Left renal pelvis (tissue), 4 donors: Measurements from ENCODE around the gene IL11RA. TPM values are rescaled to one million over a fixed set of nuclear protein-coding genes. Genes with fewer than 3 reads are reported as not detected.
A peak's percentile ranks its signal among the peaks of the same experiment; 100 is the strongest.

Experiments
- DNase-seq, 4 donors: peaks; one replicate each; pipeline ENCODE4 v3.0.0-alpha.2; 2013; ENCODE audit warnings: low read depth in 4 of 4, low spot score in 3 of 4
- polyA plus RNA-seq, 4 donors: library from polyadenylated mRNA; unstranded; fragments of 120-200 nt; gene quantifications; one replicate each; pipeline ENCODE4 v1.2.1, GENCODE V29; 2013; ENCODE audit not compliant: insufficient read length in 4 of 4

The IL11RA gene
- 100 to 1,000 TPM in 1 of 4 donors, 10 to 100 TPM in 3; 50.0 to 138 (median 66.6) TPM for polyA plus RNA-seq

DNA sequence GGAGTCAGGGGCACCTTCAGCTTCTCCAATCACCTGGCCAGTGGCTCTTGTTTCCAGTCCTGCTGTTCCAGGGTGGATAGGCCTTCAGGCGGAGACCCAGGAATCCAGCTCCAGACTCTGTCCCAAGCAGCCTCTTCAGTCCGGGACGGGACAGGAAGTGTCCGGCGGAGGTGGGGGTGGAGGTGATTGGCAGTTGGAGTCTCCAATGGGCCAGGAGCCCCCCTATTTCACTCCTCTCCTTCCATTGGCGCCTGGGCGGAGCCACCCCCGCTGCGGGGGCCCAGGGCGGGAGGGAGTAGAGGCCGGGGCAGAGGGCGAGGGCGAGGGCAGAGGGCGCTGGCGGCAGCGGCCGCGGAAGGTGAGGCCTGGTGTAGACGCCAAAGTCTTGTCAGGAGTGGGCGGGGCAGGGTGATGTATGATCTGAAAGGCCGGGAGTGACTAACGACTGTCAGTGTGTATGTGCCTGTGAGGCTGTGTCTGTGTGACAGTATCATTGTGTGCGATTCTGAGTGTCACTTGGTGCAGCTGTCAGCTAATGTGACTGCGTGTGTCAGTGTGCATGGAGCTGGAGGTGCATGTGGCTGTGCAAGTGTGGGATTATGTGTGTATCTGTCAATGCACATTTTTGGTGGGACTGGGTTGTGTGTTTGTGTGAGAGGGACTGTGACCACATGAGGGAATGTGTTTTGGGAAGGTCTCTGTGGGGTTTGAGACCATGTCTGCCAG, at the start of gene IL11RA:
Gene IL11RA (plus strand): TSS at position 310 of the 726 bp plus-strand sequence. CDS start 3,033 bp downstream, outside the sequence.
- peak in 1 of 4 donors; percentile 68 for DNase-seq

DNA sequence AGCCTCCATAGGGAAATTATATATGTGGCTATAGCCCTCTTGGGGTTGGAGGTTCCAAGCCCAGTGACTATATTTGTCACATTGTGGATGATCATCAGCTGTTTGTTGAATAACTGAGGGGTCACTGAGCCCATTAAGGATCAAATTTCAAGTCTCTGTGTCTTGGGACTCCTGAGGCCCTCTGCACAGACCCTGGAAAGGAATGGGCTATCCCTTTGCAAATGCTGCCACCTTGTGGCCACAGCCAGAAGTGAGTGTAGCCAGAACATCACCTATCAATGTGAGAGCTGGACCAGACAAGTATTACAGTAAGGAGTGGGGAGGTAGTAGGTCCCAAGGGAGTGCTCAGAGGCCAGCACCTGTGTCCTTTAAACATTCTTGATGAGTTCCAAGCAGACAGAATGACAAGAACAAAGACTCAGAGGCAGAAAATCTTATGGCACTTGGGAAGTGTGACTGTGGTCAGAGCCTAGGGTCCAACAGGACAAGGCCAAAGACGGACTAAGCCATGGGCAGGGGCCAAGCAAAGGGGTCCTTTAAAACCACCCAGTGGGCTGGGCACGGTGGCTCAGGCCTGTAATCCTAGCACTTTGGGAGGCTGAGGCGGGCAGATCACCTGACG, 48.3 kb upstream of the IL11RA start:
- DNase-seq, result peak in 2 of 4 donors; percentile 74 to 77

DNA sequence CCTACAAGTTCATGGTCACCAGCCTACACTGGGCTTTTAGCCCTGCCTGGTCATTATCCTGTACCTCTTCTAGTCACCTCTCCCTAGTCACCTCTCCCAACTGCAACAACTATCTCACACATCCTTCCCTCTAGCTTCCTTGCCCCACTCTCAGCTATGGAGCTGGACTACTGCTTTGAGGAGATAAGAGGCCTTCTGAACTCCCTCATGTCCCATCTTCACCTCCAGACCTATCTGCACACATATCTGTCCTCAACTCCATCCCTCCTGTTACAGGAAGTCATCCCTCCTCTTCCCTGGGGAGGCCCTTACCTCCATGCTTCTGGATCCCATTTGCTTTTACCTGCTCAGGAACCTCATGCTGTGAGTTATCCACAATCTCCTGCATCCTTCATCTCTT, 45.8 kb upstream of the IL11RA start:
- no peak for DNase-seq

DNA sequence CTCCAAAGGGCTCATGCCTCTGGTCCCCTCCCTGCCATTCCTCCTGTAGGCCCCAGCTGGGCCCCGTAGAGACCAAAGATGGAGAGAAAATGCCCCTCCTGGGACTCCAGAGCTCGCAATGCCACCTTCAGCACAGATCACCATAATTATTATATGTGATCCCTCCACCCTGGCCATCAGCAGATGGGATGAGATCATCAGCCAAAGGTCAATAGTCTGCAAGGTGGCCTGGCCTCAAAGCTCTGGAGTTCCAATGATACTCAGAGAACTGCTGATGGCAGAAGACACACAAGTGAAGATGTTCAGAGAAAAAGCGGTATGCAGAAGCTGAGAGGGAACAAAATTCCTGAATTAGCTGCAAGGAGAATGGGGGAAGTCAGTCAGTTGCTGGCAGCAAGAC, 45.1 kb upstream of the IL11RA start:
- DNase-seq, result no peak

DNA sequence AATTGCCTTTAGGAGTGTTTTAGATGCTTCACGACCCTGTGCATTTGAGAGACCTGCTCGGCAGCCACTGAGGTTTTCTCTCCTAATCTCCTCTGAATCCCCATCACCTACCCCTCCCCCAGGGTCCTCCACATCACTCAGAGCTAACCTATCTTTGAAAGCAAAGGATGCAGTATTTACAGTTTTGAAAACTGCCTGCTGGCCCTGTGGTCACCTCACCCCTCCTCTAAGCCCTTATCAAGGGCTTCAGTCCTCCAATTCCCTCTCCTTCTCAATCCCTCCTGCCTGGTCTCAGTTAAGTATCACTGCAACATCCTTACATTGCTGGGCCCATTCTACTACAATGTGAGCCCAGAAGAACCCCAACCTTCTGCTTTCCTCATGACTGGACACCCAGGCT, 44.7 kb upstream of the IL11RA start:
- no peak for DNase-seq

DNA sequence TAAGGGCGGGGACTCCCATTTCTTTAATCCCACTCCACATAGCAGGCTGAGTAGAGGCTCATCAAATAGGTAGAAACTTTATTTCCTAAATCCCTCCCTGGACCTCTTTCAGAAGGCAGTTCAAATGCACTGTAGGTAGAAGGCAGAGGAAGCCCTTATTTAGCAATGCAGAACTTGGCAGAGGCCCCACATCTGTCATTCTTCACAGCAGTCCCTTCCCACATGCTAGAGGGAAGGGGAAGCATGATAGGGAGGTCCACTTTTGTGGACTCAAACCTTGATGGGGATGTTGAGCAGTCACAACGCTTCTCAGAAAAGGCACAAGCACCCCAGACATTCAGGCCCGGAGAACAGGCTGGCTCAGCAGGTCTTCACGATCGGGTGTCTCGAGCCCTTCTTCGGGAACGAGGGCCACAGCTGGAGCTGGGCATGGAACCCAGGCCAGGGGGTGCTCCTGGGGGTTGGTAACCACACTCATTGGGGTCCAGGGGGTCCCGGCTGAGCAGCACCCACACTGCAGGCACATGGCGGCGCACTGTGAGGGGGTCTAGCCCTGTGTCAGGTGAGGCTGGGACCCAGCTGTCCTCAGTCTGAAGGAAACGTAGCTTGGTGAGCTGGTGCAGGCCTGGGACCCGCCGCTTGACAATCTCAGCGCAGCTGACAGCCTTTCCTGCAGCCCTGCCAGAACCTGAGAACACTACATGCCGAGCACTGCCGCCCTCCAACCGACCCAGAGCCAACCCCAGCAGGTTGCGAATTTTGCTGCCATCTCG, 41.4 kb upstream of the IL11RA start:
- no peak for DNase-seq

DNA sequence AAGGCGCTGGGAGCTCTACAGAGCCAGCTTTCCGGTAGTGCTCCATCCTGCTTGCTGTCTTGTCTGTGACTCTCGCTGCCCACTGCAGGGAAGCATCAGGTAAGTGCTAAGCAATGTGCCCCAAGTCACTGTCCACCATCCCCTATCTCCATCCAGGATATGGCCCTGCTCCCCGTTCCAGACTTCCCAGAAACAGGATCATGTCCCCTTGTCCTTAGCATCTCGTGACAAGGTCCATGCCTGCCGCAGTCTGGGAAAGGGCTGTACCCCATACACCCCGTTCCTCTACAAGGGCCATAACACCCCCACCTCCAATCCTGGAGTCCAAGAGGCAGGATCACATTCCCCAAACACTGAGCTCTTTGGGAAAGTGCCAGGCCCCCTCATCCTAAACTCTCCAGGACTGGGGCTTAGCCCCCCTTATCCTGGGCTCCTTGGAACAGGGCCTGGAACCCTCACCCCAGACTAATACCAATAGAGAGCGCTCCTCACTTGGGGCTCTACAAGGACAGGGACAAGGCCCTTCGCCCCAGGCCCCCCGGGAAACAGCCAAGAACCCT, 40.7 kb upstream of the IL11RA start:
- DNase-seq, result no peak

DNA sequence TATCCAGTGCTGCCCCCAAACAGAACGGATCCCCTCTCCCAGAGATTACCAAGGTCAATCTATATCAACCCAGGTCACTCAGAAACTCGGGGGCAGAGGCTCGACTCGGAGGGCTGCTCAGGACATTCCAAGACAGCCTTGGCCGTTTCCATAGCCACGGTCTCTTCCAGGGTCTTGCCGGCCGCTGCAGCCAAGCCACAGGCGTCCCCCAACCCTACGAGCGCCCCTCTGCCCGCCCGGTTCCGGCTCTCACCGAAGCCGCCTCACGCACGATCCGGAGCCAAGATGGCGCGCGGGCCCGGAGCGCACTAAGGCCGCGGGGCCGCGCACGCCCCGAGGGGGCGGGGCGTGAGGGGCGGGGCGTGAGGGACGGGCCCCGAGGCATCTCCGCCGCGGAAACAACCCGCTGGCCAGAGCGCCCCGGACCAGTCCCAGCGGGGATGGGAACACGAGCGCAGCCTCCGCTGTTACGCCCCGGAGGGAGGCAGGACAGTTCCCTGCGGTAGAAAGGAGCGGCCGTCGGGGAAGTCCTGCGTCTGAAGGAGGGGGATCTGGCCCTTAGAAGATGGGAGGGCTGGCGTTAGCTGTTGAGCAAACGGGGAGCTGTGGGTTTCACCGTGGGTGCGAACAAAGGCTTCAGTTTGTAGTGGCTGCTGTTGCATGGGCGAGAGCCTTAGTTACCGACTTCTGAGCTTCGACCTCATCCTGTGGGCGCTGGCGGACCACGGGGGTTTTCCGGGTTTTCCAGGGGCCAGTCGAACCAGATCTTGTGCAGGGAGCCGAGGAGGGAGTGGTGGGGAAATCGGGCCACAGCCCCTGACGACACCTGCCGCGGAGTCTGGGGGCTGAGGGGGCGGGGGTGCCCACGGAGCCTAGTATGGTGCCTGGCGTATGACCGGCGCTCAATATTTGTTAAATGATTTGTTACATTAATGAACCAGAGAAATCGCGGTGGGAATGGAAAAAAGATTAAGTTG, 39.9 kb upstream of the IL11RA start, which contains the start of gene RPP25L:
Gene RPP25L (minus strand): TSS at position 287 of the 977 bp plus-strand sequence. CDS start 801 bp downstream, outside the sequence.
- DNase-seq, result peak in 3 of 4 donors; percentile 69 to 81 (median 78)

DNA sequence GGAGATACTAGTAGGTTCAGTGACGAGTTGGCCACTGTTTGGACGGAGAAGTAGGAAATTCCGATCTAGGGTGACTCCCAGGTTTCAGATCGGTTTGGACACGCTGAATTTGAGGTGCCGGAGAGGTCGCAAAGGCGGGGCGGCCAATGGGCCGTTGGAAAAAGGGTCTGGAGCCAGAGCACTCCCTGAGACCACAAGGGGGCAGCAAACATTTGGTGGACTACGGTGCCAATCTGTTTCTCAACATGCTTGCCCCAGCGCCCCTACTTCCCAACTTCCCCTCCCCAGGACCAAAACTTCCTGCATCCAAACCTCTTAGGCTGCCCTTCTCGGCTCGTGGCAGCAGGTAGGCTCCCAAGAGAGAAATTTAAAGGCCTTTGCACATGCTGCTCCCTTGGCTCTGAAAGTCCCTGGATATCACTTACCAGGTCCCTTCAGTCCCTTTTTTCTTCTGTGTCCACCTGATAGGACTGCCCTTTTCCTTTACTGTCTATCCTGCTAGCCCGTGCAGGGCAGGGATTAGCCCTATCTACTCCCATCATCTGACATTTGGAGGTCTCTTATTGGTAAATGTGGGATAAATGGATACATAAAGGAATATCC, 39.1 kb upstream of the IL11RA start:
- peak in 2 of 4 donors; percentile 70 to 71 for DNase-seq

DNA sequence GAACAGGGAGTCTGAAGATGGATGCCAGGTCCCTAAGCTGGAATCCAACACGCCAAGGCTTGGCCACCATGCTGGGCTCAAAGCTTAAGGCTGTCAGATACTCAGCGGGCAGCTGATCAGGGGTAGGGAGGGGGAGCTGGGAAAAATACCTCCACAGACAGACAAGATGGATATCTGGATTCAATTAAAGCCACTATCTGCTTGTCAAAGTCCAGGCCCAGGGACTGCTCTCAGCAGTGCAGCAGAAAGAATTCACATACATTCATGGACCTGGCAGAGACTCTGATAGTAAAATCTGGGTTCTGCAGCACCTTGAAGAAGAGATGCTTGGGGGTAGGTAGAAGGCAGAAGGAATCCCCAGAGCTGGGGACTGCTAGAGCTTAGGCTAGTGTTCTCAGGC, 36.9 kb upstream of the IL11RA start:
- DNase-seq, result no peak

DNA sequence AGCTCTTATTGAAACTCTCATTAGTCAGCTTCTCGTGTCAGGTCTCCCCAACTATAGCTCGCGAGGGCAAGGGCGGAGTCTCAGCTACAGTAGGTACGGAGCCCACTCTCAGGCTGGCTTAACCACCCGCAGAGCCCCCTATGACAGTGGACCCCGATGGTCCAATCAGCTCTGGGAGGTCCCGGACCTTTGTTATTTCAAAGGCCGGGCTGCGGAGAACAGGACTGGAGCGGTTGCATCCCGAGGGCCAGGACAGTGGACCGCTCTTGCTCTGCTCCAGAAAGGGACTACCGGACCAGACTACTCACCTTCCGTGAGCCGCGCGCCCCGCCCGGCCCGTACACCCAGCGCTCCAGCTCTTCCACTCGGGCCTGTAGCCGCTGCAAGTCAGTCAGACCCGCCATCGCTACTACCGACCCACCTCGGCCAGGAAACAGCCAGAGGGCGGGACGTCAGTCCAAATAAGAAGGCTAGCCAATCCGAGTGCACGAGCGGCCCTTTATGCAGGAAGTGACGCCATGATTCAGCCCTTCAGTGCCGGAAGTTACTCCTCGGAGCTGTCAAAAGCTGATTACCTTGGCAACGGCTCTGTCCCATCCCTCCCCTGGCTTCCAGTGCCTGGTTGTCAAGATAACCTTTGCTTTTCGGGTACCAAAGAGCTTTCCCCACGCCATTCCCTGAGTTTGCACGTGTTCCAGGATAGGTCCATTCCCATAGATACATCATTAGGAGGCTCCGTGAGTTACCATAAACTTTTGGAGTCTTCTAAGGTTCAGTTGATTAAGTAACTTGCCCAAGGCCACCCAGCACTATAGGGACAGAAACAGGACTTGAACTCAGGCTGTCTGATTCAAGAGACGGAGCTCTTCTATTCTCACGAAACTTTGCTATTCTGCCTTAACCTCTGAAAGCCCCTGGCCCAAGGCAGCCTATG, 31.7 kb upstream of the IL11RA start, which contains the start of gene DCTN3:
Gene DCTN3 (minus strand): TSS at position 435 of the 934 bp plus-strand sequence. CDS start 31 bp downstream, at position 404.
- peak; percentile 81 to 91 (median 86) for DNase-seq

DNA sequence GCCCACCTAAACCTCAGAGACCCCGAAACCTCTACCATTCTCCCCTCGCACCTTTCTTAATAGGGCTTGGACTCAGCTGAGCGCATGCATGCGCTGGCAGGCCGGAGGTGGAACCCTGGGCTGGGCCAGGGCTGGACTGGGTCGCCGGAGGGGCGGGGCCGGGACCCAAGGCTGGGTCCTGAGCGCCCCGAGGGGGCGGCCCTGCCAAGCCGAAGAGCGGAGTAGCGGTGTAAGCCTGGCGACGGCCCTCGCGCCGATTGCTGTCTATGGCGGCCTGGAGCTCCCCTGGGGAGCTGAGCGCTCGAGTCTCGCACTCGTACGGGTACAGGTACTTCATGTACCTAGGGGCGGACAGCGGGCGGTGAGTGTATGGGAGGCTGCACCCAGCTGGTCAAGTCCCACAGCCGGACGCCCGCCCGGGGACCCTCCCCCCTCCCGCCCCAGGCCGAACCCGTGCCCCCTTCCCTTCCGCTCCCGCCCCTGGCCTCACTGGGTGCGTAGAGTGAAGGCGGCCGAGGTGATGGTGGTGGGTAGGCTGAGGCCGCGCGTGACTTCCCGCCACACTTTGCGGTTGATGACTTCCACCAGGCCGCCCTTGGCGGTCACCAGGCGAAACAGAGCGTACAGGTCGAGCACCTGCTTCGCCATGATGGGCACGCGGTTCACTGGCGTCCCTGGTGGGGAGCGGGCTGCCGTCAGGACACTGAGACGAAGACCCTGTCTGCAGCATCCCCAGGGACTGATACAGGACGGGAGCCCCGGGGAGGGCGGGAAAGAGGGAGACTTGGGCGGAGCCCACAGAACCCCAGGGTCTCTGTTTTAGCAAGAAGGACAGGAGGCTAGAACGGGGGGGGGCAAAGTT, 28.4 kb upstream of the IL11RA start:
- no peak for DNase-seq

DNA sequence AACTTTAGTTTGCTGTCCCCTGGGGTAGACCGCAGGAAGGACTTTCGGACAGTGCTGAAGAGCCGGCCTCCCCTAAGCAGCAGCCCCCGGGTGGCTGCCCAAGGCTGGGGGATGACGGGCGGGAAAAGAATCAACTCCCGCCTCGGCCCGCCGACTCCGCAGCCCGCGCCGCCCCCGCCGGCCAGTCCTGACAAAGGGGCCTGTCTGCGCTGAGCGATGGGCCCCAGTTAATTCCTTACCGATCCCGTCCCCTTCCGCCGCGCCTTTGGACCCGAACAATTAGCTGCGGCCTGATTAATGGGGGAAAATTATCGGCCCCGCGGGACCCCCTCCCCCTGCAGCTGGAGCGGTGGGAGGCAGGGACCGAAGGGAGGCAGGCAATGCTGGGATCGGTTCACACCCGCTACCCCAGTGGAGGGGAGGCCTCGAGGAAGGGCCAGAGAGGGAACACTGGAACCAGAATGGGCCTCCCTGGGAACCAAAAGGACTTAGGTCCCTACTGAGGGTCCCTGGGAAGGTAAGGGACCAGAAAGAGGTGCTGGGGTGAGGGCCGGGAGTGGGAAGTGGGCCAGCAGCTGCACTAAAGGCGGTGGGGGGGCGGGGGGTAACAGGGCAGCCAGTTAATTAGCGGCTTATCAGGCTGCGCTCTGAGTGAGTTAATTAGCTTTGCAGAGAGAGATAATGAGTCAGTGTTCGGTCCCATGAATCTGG, 27.4 kb upstream of the IL11RA start:
- DNase-seq, result no peak

DNA sequence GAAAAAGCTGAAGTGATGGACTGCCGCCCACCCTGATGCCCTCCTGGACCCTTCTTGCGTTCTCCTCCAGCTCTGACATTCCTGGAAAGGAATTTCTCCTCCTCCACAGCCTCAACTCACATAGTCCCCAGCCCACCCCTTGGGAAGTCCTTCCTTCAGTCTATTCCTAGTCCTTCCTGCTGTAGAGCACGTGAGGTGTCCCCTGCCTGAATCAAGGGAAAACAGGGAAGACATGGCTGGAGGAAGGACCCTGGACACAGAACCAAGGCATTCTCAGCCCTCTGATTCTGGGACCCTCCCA, 26.8 kb upstream of the IL11RA start:
- DNase-seq, result no peak

DNA sequence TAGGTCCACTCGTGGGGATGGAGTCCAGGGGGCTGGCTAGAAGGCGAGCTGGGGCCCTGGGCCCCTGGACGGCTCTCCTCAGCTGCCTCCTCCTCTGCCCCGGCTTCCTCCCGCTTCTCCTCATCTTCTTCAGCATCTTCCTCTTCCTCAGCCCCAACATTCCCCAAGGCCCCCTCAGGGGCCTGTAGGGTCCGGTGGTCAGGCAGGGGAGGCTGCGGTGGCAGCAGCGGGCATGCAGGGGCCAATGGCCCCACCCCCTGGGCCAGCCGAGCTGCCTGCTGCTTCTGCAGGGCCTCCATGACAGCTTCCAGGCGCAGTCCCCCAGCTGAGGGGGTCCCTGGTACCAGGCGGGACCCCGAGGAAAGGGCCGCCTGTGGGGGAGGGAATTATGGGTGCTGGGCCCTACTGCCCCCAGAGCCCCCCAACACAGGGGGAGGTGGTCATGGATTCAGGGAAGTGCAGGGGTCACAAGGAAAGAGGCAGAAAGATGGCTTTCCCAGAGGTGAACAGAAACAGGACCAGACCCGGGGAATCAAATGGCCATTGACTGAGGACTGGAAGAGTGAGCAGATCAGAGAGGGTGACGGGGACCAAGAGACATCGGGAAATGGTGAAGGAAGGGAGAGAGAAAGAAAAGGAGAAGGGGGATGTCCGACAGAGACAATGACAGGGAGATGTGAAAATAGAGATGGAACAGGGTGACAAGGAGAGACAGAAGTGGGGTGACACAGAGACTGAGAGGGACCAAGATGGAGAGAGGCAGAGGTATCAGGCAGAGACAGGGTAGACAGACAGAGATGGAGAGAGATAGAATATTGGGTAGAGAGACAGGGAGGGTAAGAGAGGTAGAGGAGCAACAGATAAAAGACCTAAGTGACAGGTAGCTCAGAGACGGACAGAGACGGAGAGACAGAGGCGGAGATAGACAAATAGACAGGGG, 24.0 kb upstream of the IL11RA start:
- DNase-seq, result no peak
